HL-60/S4 treated with retinoic acid at 250 ng/mL for 4 days and 3 days (cell line): Measurements from ENCODE around the gene CCDC50.

Source experiments
- in situ Hi-C: fragments of 300-500 bp; cut with MboI; formaldehyde crosslinking; loops from 2 replicates; pipeline ENCODE4 v1.7.0; 2022; ENCODE audit warnings: low sequenced_read_pairs

Gene CCDC50

GRCh38 chr3:191316876-191317603 lies 12.2 kb upstream of the CCDC50 start:
- in situ Hi-C loops: no loop called here

- in situ Hi-C loops: no loop called here
These were observed 8.9 kb upstream of the CCDC50 start for GRCh38 chr3:191320316-191320715.

- in situ Hi-C loops: no loop called here
These were observed 8.0 kb upstream of the CCDC50 start for GRCh38 chr3:191321019-191321767.

GRCh38 chr3:191324936-191325335 lies 4.3 kb upstream of the CCDC50 start:
- in situ Hi-C loops: no loop called here

GRCh38 chr3:191327526-191327925 lies 1.7 kb upstream of the CCDC50 start:
- in situ Hi-C loops: no loop called here

GRCh38 chr3:191328383-191328961 lies 722 bp upstream of the CCDC50 start:
- in situ Hi-C loops: no loop called here

- in situ Hi-C loops: no loop called here
These were observed 698 bp downstream of the CCDC50 start, which contains the start of gene UTS2B for GRCh38 chr3:191329654-191330529. UTS2B (minus strand) TSS chr3:191330526; CDS start chr3:191282189, 48,337 bp downstream.

GRCh38 chr3:191330530-191331048 lies 1.4 kb downstream of the CCDC50 start:
- in situ Hi-C loops: no loop called here

- in situ Hi-C loops: no loop called here
These were observed 2.2 kb downstream of the CCDC50 start for GRCh38 chr3:191331388-191331787.

- in situ Hi-C loops: no loop called here
These were observed 4.2 kb downstream of the CCDC50 start for GRCh38 chr3:191333298-191333880.

- in situ Hi-C loops: no loop called here
These were observed 5.2 kb downstream of the CCDC50 start for GRCh38 chr3:191334346-191334893.

GRCh38 chr3:191336833-191337232 lies 7.6 kb downstream of the CCDC50 start:
- in situ Hi-C loops: no loop called here

GRCh38 chr3:191338177-191338488 lies 8.9 kb downstream of the CCDC50 start:
- in situ Hi-C loops: no loop called here

- in situ Hi-C loops: no loop called here
These were observed 10.2 kb downstream of the CCDC50 start for GRCh38 chr3:191339316-191339917.

- in situ Hi-C loops: no loop called here
These were observed 11.2 kb downstream of the CCDC50 start for GRCh38 chr3:191340351-191340750.

GRCh38 chr3:191340966-191341365 lies 11.8 kb downstream of the CCDC50 start:
- in situ Hi-C loops: no loop called here

GRCh38 chr3:191342006-191342405 lies 12.8 kb downstream of the CCDC50 start:
- in situ Hi-C loops: no loop called here

GRCh38 chr3:191342411-191342810 lies 13.2 kb downstream of the CCDC50 start:
- in situ Hi-C loops: no loop called here

GRCh38 chr3:191343115-191343514 lies 13.9 kb downstream of the CCDC50 start:
- in situ Hi-C loops: no loop called here

GRCh38 chr3:191343913-191344312 lies 14.7 kb downstream of the CCDC50 start:
- in situ Hi-C loops: no loop called here
